Measurements from ENCODE around the gene RIBC1.

DNA sequence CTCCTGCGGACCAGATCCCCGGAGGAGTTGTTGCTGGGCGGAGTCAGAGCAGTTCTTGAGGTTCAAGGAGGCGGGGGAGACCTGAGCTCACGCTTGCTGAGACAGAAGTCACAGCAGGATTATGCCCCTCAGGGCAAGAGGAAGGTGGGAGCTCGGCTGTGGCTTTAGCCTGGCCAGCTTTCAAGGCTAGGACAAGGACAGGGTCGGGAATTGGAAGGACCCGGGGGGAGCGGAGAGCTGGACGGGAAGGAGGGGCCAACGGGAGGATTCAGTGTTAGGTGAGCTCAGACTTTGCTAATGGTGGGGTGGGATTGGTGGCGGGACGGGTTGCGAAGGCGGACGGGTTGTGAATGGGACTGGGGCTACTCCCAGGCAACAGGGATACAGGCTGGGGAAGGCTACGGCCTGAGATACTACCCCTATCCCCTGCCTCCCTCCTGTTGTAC lies at the start of gene RIBC1:
- TF ChIP-seq POLR2AphosphoS5 (IDR thresholded peaks at IDR 0.05; ENCODE audit: low read depth, low read length) (no peak), TAF1 (IDR thresholded peaks at IDR 0.05; ENCODE audit: borderline replicate concordance, low read depth, low read length) (no peak)
